NCI-H748 (cell line): ENCODE measurements around the gene PHKA1.
"Not testable (repeated sequence)": the region's sequence is repeated elsewhere in the genome, so short reads cannot be mapped to it uniquely, and the experiment has no call there.

Experiments
- DNase-seq: peaks from one replicate; lab custom pipeline; 2025; ENCODE audit not compliant: unreplicated experiment; lab: John Stamatoyannopoulos, UW

The PHKA1 gene

GRCh38 chrX:72713599-72714477, at the start of gene PHKA1:
TSS of gene PHKA1 (minus strand) at chrX:72714306. CDS start at chrX:72713880, 426 bp downstream.
- peak; percentile 30 for DNase-seq

- not testable (repeated sequence) for DNase-seq
Measured at GRCh38 chrX:72760454-72760853, 46.3 kb upstream of the PHKA1 start.

GRCh38 chrX:72748545-72748944, 34.4 kb upstream of the PHKA1 start:
- not testable (repeated sequence) for DNase-seq

- DNase-seq = not testable (repeated sequence)
Measured at GRCh38 chrX:72745546-72745945, 31.4 kb upstream of the PHKA1 start.

- no peak for DNase-seq
Measured at GRCh38 chrX:72735561-72735960, 21.5 kb upstream of the PHKA1 start.

GRCh38 chrX:72733636-72734035, 19.5 kb upstream of the PHKA1 start:
- not testable (repeated sequence) for DNase-seq

GRCh38 chrX:72727846-72728245, 13.7 kb upstream of the PHKA1 start:
- DNase-seq = no peak

- DNase-seq = no peak
Measured at GRCh38 chrX:72716766-72717165, 2.7 kb upstream of the PHKA1 start.

GRCh38 chrX:72715546-72715945, 1.4 kb upstream of the PHKA1 start:
- no peak for DNase-seq

GRCh38 chrX:72714478-72714916, 391 bp upstream of the PHKA1 start:
- DNase-seq = peak; percentile 30

- DNase-seq = no peak
Measured at GRCh38 chrX:72713130-72713529, 976 bp downstream of the PHKA1 start.

GRCh38 chrX:72712094-72712755, 1.9 kb downstream of the PHKA1 start:
- no peak for DNase-seq

GRCh38 chrX:72705814-72706213, 8.3 kb downstream of the PHKA1 start:
- no peak for DNase-seq

GRCh38 chrX:72705111-72705510, 9.0 kb downstream of the PHKA1 start:
- no peak for DNase-seq

GRCh38 chrX:72694170-72694569, 19.9 kb downstream of the PHKA1 start:
- DNase-seq = no peak

GRCh38 chrX:72693477-72693876, 20.6 kb downstream of the PHKA1 start:
- no peak for DNase-seq

- DNase-seq = no peak
Measured at GRCh38 chrX:72687396-72687795, 26.7 kb downstream of the PHKA1 start.

- DNase-seq = peak; percentile 72
Measured at GRCh38 chrX:72685810-72686456, 28.2 kb downstream of the PHKA1 start.

- no peak for DNase-seq
Measured at GRCh38 chrX:72685018-72685417, 29.1 kb downstream of the PHKA1 start.

- DNase-seq = no peak
Measured at GRCh38 chrX:72683631-72684030, 30.5 kb downstream of the PHKA1 start.

GRCh38 chrX:72676465-72676864, 37.6 kb downstream of the PHKA1 start:
- DNase-seq = no peak

- not testable (repeated sequence) for DNase-seq
Measured at GRCh38 chrX:72673951-72674350, 40.2 kb downstream of the PHKA1 start.
